HTERT RPE-1 (cell line): Measurements from ENCODE around the gene GREB1.

ENCODE experiments used
- in situ Hi-C: fragments of 300-500 bp; cut with MboI; formaldehyde crosslinking; loops from 4 replicates; pipeline ENCODE4 v1.14.3; 2020; ENCODE audit warnings: low sequenced_read_pairs

The GREB1 gene, protein sequence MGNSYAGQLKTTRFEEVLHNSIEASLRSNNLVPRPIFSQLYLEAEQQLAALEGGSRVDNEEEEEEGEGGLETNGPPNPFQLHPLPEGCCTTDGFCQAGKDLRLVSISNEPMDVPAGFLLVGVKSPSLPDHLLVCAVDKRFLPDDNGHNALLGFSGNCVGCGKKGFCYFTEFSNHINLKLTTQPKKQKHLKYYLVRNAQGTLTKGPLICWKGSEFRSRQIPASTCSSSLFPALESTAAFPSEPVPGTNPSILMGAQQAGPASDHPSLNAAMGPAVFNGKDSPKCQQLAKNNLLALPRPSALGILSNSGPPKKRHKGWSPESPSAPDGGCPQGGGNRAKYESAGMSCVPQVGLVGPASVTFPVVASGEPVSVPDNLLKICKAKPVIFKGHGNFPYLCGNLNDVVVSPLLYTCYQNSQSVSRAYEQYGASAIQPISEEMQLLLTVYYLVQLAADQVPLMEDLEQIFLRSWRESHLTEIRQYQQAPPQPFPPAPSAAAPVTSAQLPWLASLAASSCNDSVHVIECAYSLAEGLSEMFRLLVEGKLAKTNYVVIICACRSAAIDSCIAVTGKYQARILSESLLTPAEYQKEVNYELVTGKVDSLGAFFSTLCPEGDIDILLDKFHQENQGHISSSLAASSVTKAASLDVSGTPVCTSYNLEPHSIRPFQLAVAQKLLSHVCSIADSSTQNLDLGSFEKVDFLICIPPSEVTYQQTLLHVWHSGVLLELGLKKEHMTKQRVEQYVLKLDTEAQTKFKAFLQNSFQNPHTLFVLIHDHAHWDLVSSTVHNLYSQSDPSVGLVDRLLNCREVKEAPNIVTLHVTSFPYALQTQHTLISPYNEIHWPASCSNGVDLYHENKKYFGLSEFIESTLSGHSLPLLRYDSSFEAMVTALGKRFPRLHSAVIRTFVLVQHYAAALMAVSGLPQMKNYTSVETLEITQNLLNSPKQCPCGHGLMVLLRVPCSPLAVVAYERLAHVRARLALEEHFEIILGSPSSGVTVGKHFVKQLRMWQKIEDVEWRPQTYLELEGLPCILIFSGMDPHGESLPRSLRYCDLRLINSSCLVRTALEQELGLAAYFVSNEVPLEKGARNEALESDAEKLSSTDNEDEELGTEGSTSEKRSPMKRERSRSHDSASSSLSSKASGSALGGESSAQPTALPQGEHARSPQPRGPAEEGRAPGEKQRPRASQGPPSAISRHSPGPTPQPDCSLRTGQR (N-terminal part only)

DNA sequence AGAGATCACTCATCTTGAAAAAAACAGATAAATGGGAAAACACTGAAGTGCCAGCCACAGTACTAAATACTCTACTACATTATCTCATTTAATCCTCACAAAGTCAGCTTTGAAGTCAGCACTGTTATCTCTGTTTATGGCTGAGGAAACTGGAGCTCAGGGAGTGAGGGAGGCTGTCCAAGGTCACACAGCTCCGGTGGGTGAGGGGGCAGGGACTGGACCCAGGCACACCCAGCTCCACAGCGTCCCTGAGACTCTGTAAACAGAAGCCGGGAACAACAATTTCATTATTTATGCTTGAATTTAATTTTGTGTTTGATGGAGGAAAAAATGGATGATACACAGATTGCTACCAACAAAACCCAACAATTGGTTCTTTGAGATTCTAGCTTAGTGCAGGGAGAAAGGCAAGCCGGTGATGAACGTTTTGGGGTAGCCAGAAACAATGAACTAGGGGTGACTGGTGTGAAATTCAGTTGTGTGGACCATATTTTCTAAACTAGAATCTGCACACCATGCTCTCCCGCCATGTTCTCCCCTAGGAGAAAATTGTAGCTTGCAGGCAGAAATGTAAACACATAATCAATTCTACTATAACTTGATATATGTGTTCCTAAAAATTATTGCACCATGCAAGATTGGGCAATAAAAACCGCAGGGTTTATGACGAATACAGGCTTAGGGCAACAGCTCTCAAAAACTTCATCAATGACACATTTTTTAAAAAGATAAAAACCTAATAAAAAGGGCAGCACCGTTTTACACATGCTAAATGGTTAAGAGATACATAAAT, at the start of gene GREB1:
Gene GREB1 (plus strand): TSS at position 768 of the 793 bp plus-strand sequence. CDS start 22,570 bp downstream, outside the sequence.
- in situ Hi-C loops = no loop called here

DNA sequence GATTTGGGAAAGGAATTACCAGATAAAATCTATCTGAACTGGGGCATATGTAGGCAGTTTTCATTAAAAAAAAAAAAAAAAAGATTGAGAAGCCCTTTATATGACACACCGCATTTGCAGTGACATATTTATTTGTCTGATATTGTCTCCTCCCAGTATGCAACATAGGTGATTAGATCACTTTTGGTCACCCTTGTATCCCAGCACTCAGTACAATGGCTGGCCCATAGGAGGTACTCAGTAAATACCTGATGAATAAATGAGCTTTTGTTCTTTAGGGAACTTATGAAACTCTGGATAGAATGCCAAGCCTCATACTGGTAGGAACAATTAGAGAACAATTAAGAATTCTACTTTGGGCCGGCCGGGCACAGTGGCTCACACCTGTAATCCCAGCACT, 45.0 kb upstream of the GREB1 start:
- in situ Hi-C loops = no loop called here

DNA sequence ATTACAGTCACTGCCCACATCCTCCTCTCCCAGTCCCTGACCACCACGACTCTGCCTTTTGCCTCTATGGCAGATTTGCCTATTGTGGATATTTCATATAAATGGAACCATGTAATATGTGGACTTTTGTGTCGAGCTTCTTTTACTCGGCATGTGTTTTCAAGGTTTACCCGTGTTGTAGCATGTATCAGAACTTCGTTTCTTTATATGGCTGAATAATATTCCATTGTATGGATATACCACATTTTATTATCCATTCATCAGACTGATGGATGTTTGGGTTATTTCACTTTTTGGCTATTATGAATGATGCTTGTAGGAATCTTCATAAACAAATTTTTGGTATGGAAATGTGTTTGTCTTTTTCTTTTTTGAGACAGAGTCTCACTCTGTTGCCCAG, 43.7 kb upstream of the GREB1 start:
- in situ Hi-C loops = no loop called here

DNA sequence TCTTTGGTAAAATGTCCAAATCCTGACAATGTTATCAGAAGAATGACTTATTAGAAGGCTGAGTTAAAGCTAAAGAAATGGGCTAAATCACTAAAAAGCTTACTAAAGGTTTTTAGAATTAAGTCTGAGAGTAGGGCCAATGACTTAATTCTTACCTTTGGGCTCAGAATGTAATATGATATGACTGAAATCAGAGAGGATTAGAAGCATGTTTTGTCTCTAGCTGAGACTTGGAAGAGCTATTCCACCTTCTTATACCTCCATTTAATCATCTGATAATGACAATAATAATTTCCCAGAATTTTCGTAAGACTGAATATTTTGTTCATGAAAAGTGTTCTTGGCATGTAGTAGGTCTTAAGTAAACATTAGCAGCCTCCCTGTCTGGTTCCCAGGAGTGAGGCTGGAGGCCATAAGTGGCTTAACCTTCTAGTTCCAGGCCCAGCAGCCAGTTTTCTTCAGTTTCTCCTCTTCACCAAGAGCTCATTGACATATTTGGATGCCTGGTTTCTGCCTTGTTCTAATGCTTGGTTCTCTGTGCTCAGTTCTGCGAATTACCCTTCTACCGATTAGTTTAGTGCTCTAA, 42.4 kb upstream of the GREB1 start:
- in situ Hi-C loops = no loop called here

DNA sequence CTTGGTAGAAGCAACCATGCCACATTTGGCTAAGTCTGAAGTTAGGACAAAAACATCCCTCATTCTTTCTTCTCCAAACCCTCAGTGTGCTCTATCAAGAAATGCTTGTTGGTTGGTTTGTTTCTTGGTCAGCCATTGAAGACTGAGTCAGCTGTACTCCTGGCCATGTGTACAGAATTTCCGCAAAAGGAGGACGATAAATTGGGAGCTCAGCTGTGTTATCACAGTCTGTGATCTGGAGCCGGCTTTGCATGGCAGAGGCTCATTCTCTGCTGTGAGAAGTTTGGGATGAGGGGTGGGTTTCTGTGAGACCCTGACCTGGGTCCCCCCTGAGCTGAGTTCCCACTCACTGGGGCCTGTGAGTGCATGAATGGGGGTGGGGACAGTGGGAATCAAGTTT, 41.6 kb upstream of the GREB1 start:
- in situ Hi-C loops = no loop called here

DNA sequence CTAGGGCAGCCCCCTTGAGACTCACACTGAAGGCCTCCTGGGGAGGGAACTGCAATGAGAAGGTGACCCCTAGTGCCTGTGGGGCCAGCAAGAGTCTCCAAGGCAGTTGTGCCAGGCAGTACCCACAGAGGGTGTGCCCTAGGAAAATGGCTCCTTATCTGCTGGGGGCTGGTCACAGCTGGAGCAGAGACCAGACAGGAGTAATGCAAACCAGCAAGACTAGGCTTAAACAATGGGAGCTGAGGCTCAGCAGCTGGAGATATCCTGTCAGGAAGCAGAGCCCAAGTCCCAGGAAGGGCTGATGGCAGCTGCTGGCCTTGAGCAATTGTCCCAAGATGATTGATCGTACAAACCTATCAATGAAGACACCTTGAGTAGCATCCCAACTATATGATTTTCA, 41.1 kb upstream of the GREB1 start:
- in situ Hi-C loops = no loop called here

DNA sequence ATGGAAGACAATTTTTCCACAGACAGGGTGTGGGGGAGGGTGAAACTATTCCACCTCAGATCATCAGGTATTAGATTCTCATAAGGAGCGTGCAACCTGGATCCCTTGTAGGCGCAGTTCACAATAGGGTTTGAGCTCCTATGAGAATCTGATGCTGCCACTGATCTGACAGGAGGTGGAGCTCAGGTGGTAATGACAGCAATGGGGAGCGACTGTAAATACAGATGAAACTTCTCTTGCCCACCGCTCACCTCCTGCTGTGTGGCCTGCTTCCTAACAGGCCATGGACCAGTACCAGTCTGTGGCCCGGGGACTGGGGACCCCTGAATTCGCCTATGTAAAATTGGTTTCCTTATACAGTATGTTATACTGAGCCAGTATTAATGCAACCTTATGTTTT, 40.6 kb upstream of the GREB1 start:
- in situ Hi-C loops = no loop called here

DNA sequence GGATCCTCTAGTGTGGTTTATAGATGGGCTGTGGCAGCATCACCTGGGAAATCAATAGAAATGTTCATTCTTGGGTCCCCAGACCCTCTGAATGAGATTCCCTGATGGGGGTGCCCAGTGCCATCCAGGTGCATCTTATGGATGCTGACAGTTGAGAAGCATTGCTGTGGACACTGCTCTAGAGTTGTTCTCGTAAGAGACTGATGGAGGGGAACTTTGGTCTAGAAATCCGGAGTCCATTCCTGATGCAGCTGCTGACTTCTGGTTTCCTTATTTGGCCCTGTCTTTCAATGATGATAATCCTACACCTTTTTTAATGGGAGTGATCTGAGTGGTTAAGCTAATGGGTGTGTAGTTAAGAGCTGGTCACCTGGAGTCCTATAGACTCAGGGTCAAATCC, 39.5 kb upstream of the GREB1 start:
- in situ Hi-C loops = no loop called here

DNA sequence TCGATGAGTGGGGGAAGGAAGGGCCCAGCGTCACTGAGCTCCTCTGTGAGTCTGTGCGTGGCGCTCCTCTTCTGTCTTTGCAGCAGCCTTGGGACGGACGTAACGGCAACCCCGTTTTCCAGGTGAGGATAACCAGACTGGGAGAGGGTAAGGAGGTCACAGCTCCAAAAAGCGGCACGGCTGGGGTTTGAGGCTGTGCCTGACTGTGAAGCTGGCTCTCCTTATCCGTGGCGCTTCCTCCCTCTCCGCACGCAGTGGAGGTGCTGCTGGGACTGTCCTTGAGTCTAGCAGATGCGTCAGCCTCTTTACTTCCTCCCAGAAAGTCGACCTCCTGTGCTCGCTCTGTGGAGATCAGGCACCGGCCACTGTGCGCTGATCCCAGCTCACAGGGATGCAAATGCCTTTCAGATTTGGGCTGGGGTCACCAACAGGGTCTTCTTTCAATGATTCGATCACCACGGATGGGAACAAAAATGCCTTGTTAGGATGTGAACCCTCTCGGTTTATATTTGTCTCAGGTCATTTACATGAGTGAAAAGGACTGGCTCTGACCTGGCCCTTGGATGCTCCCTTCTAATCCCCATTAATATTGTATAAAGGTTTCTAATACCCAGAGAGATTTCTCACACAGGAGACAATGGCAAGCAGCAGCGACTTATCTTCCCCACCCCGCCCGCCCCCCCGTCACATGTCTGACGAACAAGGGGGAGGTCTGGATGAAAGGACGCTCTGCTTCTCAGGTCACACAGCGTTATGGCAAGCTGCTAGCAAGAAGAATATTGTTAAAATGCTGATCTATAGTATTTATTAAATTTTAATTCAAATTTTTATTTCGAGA, 37.8 kb upstream of the GREB1 start:
- in situ Hi-C loops = no loop called here

DNA sequence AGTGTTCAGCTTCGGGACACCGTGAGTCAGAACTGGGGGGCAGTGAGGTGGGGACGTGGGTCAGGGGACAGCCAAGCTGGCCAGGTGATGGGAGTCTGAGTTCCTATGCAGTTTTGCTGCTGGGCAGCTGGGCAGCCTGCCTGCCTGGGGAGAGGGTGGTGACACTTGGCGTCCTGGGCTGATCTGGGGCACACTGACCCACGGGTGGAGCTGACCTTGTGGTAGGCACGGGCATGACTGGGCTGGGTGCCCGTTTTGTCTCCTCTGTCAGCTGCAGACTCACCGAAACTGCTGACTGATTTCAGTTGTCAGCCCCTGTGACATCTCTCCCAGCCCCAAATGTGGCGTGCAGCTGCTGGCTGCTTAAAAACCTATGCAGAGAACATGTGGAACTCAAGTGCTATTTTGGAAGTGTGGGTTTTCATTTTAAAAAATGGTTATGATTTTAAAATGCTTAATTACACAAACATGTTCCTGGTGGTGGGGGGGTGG, 35.3 kb upstream of the GREB1 start:
- in situ Hi-C loops = no loop called here

DNA sequence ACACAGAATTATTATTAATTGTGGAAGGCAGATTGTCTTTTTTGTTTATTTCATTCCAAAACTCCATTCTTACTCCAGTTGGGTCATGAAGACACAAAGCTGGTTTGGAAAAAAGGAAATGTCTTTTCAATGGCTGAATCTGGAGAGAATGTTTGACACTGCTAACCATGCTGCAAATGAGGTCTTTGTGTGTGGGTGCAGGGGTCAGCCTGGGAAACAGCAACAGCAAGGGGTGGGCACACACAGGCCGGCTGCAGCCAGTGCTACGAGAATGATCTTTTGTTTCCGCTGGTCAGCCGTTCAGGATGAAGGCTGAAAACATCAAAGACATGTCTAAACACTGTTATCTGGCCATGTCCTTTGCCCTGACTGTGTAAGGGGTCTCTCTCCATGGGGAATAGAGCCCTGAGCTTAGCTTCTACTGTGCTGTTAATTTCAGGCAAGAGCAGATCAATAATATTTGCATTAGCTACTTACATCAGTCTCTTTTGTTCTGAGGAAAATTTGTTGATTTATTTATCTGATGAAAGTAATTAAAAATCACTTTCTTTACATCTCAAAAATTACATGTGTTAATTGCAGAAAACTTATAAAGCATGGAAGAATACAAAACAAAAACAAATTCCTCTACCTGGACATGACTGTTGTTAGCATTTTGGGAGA, 34.6 kb upstream of the GREB1 start:
- in situ Hi-C loops = no loop called here

DNA sequence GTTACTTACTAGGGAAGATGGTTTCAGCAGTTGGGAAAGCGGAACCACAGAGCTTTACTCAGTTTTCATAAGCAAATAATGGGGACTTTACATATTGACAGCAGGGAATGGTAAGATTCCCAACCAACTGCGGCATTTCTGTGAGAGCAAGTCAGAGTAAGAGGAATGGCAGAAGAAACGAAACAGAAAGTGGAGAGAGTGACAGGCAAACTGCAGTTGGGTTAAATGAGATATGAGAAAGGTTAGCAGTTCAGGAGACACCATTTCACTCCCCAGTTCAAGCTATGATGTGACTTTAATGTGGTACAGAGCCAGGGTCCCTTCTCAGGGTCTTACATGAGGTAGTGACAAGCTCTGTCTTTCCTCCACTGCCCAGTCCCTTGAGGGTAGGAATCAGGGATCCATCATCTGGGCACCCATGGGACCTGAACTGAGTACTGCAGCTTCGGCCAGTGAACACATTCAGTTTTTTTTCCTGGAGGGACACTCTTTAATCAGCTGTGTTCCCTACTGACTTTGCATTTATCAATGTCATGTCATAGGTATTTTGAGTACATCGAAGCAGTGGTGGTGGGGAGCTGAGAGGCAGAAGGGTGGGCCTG, 33.0 kb upstream of the GREB1 start:
- in situ Hi-C loops = no loop called here

DNA sequence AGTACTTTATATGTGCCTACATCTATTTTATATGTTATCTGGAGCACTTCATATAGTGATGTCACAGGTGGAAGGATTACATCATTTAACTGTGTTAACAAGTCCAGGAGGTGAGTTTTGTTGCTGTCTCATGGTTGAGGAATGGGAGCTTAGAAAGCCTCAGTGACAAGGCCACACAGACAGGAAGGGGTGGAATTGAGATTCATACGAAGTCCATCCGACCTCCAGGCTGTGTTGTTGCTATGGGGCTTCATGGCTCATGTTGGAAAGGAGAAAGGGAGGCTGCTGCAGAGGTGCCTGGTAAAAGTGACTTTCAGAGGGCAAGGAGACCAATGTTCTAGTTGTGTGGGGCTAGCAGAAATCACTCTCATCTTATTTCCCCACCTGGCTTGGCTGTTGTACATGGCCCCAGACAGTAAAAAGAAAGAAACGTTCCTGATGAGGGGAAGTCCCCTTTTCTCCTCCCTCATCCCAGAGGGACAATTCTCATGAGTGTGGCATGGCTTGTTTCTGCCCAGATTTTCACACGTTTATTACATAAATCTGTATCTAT, 31.0 kb upstream of the GREB1 start:
- in situ Hi-C loops = no loop called here

DNA sequence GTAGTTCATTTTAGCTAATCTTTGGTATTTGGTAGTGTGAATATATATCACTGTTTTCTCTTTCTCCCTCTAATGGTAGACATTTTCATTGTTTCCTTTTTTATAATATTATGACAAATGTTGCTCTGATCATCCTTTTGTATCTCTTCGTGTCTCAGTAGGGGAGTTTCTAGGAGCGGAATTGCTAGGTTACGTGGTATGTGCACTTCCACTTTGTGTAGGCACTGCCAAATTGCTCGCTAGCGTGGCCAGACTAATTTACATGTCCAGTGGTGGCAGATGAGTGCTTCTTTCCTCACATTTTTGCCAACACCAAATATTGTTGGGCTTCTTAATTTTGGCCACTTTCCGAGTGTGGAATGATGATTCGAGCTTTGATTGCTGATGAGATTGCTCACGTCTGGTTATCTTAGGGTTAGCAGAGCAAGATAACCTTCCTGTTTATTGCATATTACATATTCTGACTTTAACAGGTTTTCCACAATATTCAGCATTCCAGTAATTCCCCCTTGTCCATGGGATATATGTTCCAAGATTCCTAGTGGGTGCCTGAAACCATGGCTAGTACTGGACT, 30.4 kb upstream of the GREB1 start:
- in situ Hi-C loops = no loop called here

DNA sequence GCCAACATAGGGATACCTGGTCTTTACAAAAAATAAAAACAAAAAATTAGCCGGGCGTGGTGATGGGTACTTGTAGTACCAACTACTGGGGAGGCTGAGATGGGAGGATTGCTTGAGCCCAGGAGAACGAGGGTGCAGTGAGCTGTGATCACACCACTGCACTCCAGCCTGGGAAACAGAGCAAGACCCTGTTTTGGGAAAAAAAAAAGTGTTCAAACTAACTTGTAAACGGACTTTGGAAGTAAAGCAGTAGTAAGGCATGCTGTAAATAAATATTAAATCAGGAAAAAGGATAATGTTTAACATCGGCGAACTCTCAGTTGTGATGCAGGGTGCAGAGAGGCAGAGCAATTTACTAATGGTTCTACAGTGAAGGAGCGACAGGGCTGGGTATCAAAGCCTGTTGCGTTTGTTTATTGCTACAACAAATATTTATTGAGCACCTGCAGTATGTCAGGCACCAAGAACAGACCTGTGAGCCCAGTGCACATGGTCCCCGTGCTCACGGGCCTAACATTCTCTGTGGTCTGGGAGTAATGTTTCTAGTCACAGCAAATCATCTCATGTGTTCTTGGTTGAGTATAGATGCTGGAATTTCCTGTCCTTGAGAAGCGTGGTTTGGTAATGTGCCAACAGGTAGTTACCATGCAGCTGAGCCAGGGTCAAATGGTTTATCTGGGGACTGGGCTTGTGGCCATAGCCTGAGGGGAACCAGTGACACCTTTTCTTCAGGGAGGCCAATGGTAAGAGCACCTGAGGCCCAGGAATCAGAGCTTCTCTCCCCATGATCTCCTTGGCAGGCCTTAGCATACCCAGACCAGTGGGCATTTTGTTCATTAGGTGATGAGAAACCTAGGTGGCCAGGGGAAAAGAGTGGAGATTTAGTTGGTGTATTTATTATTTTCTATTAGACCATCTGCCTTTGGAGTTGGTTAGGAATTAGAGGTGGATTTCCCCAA, 27.9 kb upstream of the GREB1 start:
- in situ Hi-C loops = no loop called here

DNA sequence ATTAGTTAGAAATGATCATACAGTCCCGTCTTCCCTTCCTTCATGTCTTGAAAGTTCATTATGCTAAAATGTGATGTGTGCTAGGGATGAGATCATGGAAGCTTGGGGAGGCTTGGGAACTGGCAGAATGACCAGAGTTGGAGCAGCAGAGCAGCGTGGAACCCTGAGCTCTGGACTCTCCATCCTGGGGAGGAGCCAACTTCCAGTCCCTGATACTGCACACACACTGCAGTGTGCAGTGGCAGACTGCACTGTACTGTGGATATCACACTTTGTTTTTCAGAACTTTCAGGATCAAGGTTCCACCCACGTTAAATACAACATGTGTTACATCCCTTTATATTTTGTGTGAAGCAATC, 27.3 kb upstream of the GREB1 start:
- in situ Hi-C loops = no loop called here

DNA sequence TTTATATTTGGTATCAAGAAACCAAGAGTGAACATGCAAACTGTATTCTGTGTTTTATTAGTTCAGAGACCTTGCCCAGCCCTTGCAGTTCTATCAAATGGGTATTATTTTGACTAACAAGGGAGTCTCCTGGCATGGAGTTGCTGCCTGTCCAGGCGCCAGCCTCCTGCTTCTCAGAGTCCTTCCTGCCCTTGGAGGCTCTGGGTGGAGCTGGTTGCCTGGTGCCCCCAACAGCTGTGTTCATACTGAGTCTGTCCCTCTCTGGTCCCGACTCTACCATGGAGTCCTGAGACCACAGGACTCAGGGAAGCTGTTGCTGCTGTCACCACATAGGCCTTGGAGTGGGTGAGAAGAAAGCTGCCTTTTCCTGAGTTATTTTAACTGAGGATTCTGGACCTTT, 26.3 kb upstream of the GREB1 start:
- in situ Hi-C loops = no loop called here
